Stimulated activated CD8-positive, alpha-beta memory T cell treated with anti-CD3 and anti-CD28 coated beads, Interleukin-7, amount 100 ng/mL, for 24 hours (primary cell): ENCODE results near the gene BNC2.
"Not testable (repeated sequence)": the region's sequence is repeated elsewhere in the genome, so short reads cannot be mapped to it uniquely, and the experiment has no call there.

Experiments used
- DNase-seq: peaks from one replicate; pipeline ENCODE4 v3.0.0-alpha.2; 2020; ENCODE audit warnings: low read depth

BNC2 gene

GRCh38 chr9:16870596-16871335 lies at the start of gene BNC2:
TSS of gene BNC2 (minus strand) at chr9:16870670. CDS start at chr9:16870648, 22 bp downstream.
- no peak for DNase-seq

GRCh38 chr9:16918920-16919319 lies 48.5 kb upstream of the BNC2 start:
- no peak for DNase-seq

GRCh38 chr9:16915126-16915831 lies 44.8 kb upstream of the BNC2 start:
- DNase-seq = no peak

- no peak for DNase-seq
These were observed 41.7 kb upstream of the BNC2 start for GRCh38 chr9:16912197-16912596.

GRCh38 chr9:16908206-16908605 lies 37.7 kb upstream of the BNC2 start:
- not testable (repeated sequence) for DNase-seq

GRCh38 chr9:16904655-16905054 lies 34.2 kb upstream of the BNC2 start:
- no peak for DNase-seq

GRCh38 chr9:16901590-16901989 lies 31.1 kb upstream of the BNC2 start:
- no peak for DNase-seq

- no peak for DNase-seq
These were observed 29.1 kb upstream of the BNC2 start for GRCh38 chr9:16899606-16900005.

GRCh38 chr9:16898464-16898863 lies 28.0 kb upstream of the BNC2 start:
- DNase-seq = no peak

- DNase-seq = no peak
These were observed 18.1 kb upstream of the BNC2 start for GRCh38 chr9:16888594-16888993.

GRCh38 chr9:16885931-16886330 lies 15.5 kb upstream of the BNC2 start:
- no peak for DNase-seq

GRCh38 chr9:16884952-16885513 lies 14.6 kb upstream of the BNC2 start:
- DNase-seq = no peak

GRCh38 chr9:16884373-16884772 lies 13.9 kb upstream of the BNC2 start:
- no peak for DNase-seq

GRCh38 chr9:16883586-16883985 lies 13.1 kb upstream of the BNC2 start:
- DNase-seq = no peak

GRCh38 chr9:16882440-16882839 lies 12.0 kb upstream of the BNC2 start:
- DNase-seq = not testable (repeated sequence)

- DNase-seq = no peak
These were observed 8.9 kb upstream of the BNC2 start for GRCh38 chr9:16879416-16879815.

- no peak for DNase-seq
These were observed 6.8 kb upstream of the BNC2 start for GRCh38 chr9:16877256-16877655.

GRCh38 chr9:16873126-16873802 lies 2.8 kb upstream of the BNC2 start:
- no peak for DNase-seq

- DNase-seq = no peak
These were observed 1.1 kb upstream of the BNC2 start for GRCh38 chr9:16871336-16872151.

- DNase-seq = no peak
These were observed 431 bp downstream of the BNC2 start for GRCh38 chr9:16869882-16870595.
